Glutamatergic neuron (in vitro differentiated cells): ENCODE data around the gene CDC14B. TPM values are rescaled to one million over a fixed set of nuclear protein-coding genes. Genes with fewer than 3 reads are reported as not detected.

Experiments used
- DNase-seq: peaks from one replicate; pipeline ENCODE4 v3.0.0; 2022
- H3K27ac Mint-ChIP-seq: one replicate; pipeline ENCODE4 v1.8.0; 2020; ENCODE audit warnings: mild to moderate bottlenecking, mixed read lengths, inconsistent platforms; ENCODE audit not compliant: unreplicated experiment
- H3K27me3 Mint-ChIP-seq: one replicate; pipeline ENCODE4 v1.8.0; 2020; ENCODE audit warnings: mild to moderate bottlenecking, moderate library complexity, mixed read lengths, inconsistent platforms; ENCODE audit not compliant: unreplicated experiment
- H3K36me3 Mint-ChIP-seq: one replicate; pipeline ENCODE4 v1.8.0; 2020; ENCODE audit warnings: mild to moderate bottlenecking, mixed read lengths, inconsistent platforms; ENCODE audit not compliant: unreplicated experiment
- H3K4me1 Mint-ChIP-seq: one replicate; pipeline ENCODE4 v1.8.0; 2020; ENCODE audit warnings: mild to moderate bottlenecking, low read depth, mixed read lengths, inconsistent platforms; ENCODE audit not compliant: unreplicated experiment
- H3K4me3 Mint-ChIP-seq: one replicate; pipeline ENCODE4 v1.8.0; 2020; ENCODE audit warnings: mild to moderate bottlenecking, mixed read lengths, inconsistent platforms; ENCODE audit not compliant: unreplicated experiment
- H3K9me3 Mint-ChIP-seq: one replicate; pipeline ENCODE4 v1.8.0; 2020; ENCODE audit warnings: mild to moderate bottlenecking, moderate library complexity, mixed read lengths, inconsistent platforms; ENCODE audit not compliant: unreplicated experiment
- CTCF ChIP-seq: fragments of 200-600 bp; sonication (generic); IDR thresholded peaks from one replicate; pipeline ENCODE4 v1.5.0; 2021; ENCODE audit not compliant: partially characterized antibody, unreplicated experiment
- total RNA-seq: library from RNA; stranded (reverse); fragmentation: NEBNext Ultra II Directional; extraction: Animal tissue kit (Norgen Biotek cat#: 25700); gene quantifications from one replicate; pipeline ENCODE4 v1.2.1, GENCODE V29; 2021; ENCODE audit not compliant: unreplicated experiment

The CDC14B gene
- total RNA-seq, 1 donor from 2014 or later: 9.2 TPM

GRCh38 chr9:96524764-96525163, 94.9 kb downstream of the CDC14B start:
- Mint-ChIP-seq H3K27ac (no peak overlapping the region), H3K27me3 (no peaks in the 10 kb centered on the region), H3K9me3 (no peaks in the 10 kb centered on the region), H3K4me1 (peaks cover 3% of the 10 kb centered on the region), H3K4me3 (no peak overlapping the region), H3K36me3 (no peaks in the 10 kb centered on the region)
- no peak for DNase-seq
- no peak for TF ChIP-seq CTCF

DNA sequence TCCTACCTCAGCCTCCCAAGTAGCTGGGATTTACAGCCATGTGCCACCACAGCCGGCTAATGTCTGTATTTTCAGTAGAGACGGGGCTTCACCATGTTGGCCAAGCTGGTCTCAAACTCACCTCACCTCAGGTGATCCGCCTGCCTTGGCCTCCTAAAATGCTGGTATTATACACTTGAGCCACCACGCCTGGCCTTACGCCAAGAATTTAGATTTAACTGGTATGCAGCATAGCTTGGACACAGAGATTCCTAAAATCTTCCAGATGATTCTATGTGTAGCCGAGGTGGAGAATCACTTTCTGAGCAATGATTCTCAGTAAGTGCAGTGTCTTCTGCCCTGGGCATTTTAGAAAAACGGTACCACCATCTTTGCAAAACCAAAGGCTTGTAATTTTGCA, 95.6 kb downstream of the CDC14B start:
- Mint-ChIP-seq H3K4me3 (no peak overlapping the region), H3K9me3 (no peaks in the 10 kb centered on the region), H3K4me1 (peaks cover 5% of the 10 kb centered on the region), H3K36me3 (no peaks in the 10 kb centered on the region), H3K27ac (no peak overlapping the region), H3K27me3 (no peaks in the 10 kb centered on the region)
- TF ChIP-seq CTCF: no peak
- DNase-seq: no peak

GRCh38 chr9:96523374-96523773, 96.3 kb downstream of the CDC14B start:
- Mint-ChIP-seq H3K4me1 (peaks cover 5% of the 10 kb centered on the region), H3K9me3 (no peaks in the 10 kb centered on the region), H3K36me3 (no peaks in the 10 kb centered on the region), H3K27me3 (no peaks in the 10 kb centered on the region), H3K27ac (no peak overlapping the region), H3K4me3 (no peak overlapping the region)
- no peak for DNase-seq
- TF ChIP-seq CTCF: no peak

DNA sequence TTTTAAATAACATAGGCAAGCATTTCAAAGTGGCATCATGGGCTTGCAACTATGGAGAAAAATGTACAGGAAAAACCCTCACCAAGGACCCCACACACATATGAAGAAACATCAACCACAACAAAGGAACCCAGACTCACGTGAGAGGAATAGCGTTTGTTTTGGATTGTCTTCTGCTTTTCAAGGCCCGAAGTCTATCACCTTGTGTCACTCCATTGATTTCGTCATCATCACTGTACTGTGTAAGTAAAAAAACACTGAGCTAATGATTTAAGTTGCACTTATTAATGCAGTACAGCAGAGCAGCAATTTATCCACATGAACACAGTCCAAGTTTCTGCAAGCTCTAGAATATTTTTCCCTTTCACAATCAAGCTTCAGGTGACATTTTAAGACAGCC, 97.3 kb downstream of the CDC14B start:
- Mint-ChIP-seq H3K4me3 (no peak overlapping the region), H3K36me3 (no peaks in the 10 kb centered on the region), H3K4me1 (peaks cover 5% of the 10 kb centered on the region), H3K27ac (no peak overlapping the region), H3K9me3 (no peaks in the 10 kb centered on the region), H3K27me3 (no peaks in the 10 kb centered on the region)
- no peak for TF ChIP-seq CTCF
- no peak for DNase-seq

- Mint-ChIP-seq H3K27ac (no peak overlapping the region), H3K4me3 (no peak overlapping the region), H3K36me3 (no peaks in the 10 kb centered on the region)
Observed at GRCh38 chr9:96519787-96520186, 99.9 kb downstream of the CDC14B start.

More at GRCh38 chr9:96519787-96520186, 99.9 kb downstream of the CDC14B start:
- H3K9me3 Mint-ChIP-seq: peaks cover 4% of the 10 kb centered on the region
- peaks cover 4% of the 10 kb centered on the region for H3K27me3 Mint-ChIP-seq
- TF ChIP-seq CTCF: no peak
- no peak for DNase-seq
- H3K4me1 Mint-ChIP-seq: peaks cover 19% of the 10 kb centered on the region
